H1 (cell line): ENCODE data around the gene STK11. TPM values are rescaled to one million over a fixed set of nuclear protein-coding genes. Genes with fewer than 3 reads are reported as not detected.

Source experiments
- CTCF ChIA-PET: fragments of 300-600 bp; sonication (Branson Sonifier 250); formaldehyde crosslinking; loops from one replicate; lab custom pipeline; 2021; ENCODE audit not compliant: partially characterized antibody; lab: Charles Lee
- POLR2A ChIA-PET: fragments of 300-600 bp; sonication (Branson Sonifier 250); formaldehyde crosslinking; loops from one replicate; lab custom pipeline; 2021; ENCODE audit warnings: inconsistent platforms; ENCODE audit not compliant: partially characterized antibody; lab: Charles Lee
- DNase-seq, 2 experiments: peaks; one replicate each; pipeline versions ENCODE4 v3.0.0 to v3.0.0-alpha.2; 2010 to 2022; ENCODE audit warnings: low spot score in 2 of 2, low read depth in 1 of 2, mixed read lengths in 1 of 2
- FAIRE-seq: peaks from 2 replicates; lab custom pipeline; 2011; peaks lifted over from hg19 to GRCh38; lab: Jason Lieb, UNC
- H2AFZ ChIP-seq: 2 replicates; pipeline ENCODE4 v1.8.1; 2012; ENCODE audit warnings: low read length, inconsistent platforms
- H2AK5ac ChIP-seq: 2 replicates; pipeline ENCODE4 v1.6.1; 2013; ENCODE audit warnings: low read depth, low read length
- H2BK120ac ChIP-seq: replicated peaks from 2 replicates; pipeline ENCODE3; 2013; ENCODE audit warnings: low read depth, low read length, inconsistent platforms
- H2BK12ac ChIP-seq: 2 replicates; pipeline ENCODE4 v1.6.1; 2013; ENCODE audit warnings: low read depth, low read length
- H2BK15ac ChIP-seq: 2 replicates; pipeline ENCODE4 v1.6.1; 2013; ENCODE audit warnings: low read length
- H2BK20ac ChIP-seq: 2 replicates; pipeline ENCODE4 v1.6.1; 2013; ENCODE audit warnings: low read length
- H2BK5ac ChIP-seq: 2 replicates; pipeline ENCODE4 v1.6.1; 2013; ENCODE audit warnings: low read depth, low read length
- H3K14ac ChIP-seq: 2 replicates; pipeline ENCODE4 v1.6.1; 2013; ENCODE audit warnings: inconsistent platforms; ENCODE audit not compliant: insufficient read length
- H3K18ac ChIP-seq: 2 replicates; pipeline ENCODE4 v1.6.1; 2013; ENCODE audit warnings: low read length; ENCODE audit errors: extremely low read depth
- H3K23ac ChIP-seq: 2 replicates; pipeline ENCODE4 v1.6.1; 2013; ENCODE audit warnings: inconsistent platforms; ENCODE audit not compliant: insufficient read length
- H3K23me2 ChIP-seq: 2 replicates; pipeline ENCODE4 v1.6.1; 2013; ENCODE audit warnings: low read depth, low read length
- H3K27ac ChIP-seq: 2 replicates; pipeline ENCODE4 v1.6.1; 2011; ENCODE audit warnings: low read depth, low read length, inconsistent platforms
- H3K27me3 ChIP-seq, 4 experiments: replicated peaks in 1 of 4; 1 replicate in 1 of 4; 2 replicates in 3 of 4; pipeline versions ENCODE4 v1.6.1 to v1.8.1; 2011 to 2013; ENCODE audit warnings: low read length in 3 of 4, mild to moderate bottlenecking in 3 of 4, inconsistent platforms in 2 of 4, mixed read lengths in 2 of 4, moderate library complexity in 1 of 4; ENCODE audit not compliant: control insufficient read depth in 3 of 4, insufficient read depth in 3 of 4; ENCODE audit errors: extremely low read depth in 1 of 4
- H3K36me3 ChIP-seq, 4 experiments: 2 replicates each; pipeline versions ENCODE4 v1.6.1 to v1.8.1; 2011 to 2013; ENCODE audit warnings: mild to moderate bottlenecking in 4 of 4, low read length in 3 of 4, moderate library complexity in 2 of 4, control low read depth in 1 of 4, inconsistent platforms in 1 of 4; ENCODE audit not compliant: insufficient read depth in 4 of 4, control insufficient read depth in 2 of 4
- H3K4ac ChIP-seq: replicated peaks from 2 replicates; pipeline ENCODE3; 2013; ENCODE audit warnings: low read length, low read depth, mixed read lengths, inconsistent platforms; ENCODE audit not compliant: insufficient read length
- H3K4me1 ChIP-seq, 4 experiments: replicated peaks in 1 of 4; 1 replicate in 1 of 4; 2 replicates in 3 of 4; pipeline versions ENCODE4 v1.6.1 to v1.8.1; 2011 to 2013; ENCODE audit warnings: low read length in 3 of 4, inconsistent platforms in 2 of 4, mixed read lengths in 1 of 4; ENCODE audit not compliant: insufficient read depth in 4 of 4, control insufficient read depth in 3 of 4
- H3K4me2 ChIP-seq, 2 experiments: 2 replicates each; pipeline versions ENCODE4 v1.6.1 to v1.8.1; 2011 to 2013; ENCODE audit warnings: low read depth in 2 of 2, low read length in 2 of 2, control low read depth in 1 of 2, inconsistent platforms in 1 of 2, mild to moderate bottlenecking in 1 of 2; ENCODE audit not compliant: insufficient read depth in 1 of 2
- H3K4me3 ChIP-seq, 4 experiments: fragments of 200-600, 300-600 bp in 1 of 4; sonication (generic), shearing (Covaris generic), sonication (Bioruptor Twin) in 1 of 4; 2 replicates each; pipeline versions ENCODE4 v1.5.1 to v1.8.1; 2011 to 2016; ENCODE audit warnings: low read length in 4 of 4, low read depth in 3 of 4, control low read depth in 2 of 4, inconsistent platforms in 2 of 4, mild to moderate bottlenecking in 2 of 4, mixed read lengths in 1 of 4, moderate library complexity in 1 of 4; ENCODE audit not compliant: insufficient read depth in 2 of 4; ENCODE audit errors: extremely low read depth in 1 of 4
- H3K56ac ChIP-seq: replicated peaks from 2 replicates; pipeline ENCODE3; 2013; ENCODE audit warnings: low read depth, mild to moderate bottlenecking, mixed read lengths, low read length, inconsistent platforms; ENCODE audit not compliant: insufficient read length
- H3K79me1 ChIP-seq: 2 replicates; pipeline ENCODE4 v1.6.1; 2013; ENCODE audit warnings: low read depth, low read length, control low read depth
- H3K79me2 ChIP-seq, 2 experiments: 2 replicates each; pipeline versions ENCODE4 v1.6.1 to v1.8.1; 2012 to 2013; ENCODE audit warnings: low read length in 2 of 2, mild to moderate bottlenecking in 2 of 2, inconsistent platforms in 1 of 2; ENCODE audit not compliant: insufficient read depth in 2 of 2, control insufficient read depth in 1 of 2
- H3K9ac ChIP-seq, 4 experiments: replicated peaks in 1 of 4; 1 replicate in 1 of 4; 2 replicates in 3 of 4; pipeline versions ENCODE4 v1.6.1 to v1.8.1; 2011 to 2013; ENCODE audit warnings: low read depth in 3 of 4, low read length in 3 of 4, control low read depth in 2 of 4, mild to moderate bottlenecking in 2 of 4, moderate library complexity in 2 of 4, inconsistent platforms in 1 of 4; ENCODE audit errors: extremely low read depth in 1 of 4
- H3K9me3 ChIP-seq, 2 experiments: 2 replicates each; pipeline versions ENCODE4 v1.6.1 to v1.8.1; 2012 to 2013; ENCODE audit warnings: mild to moderate bottlenecking in 2 of 2, moderate library complexity in 2 of 2, control low read depth in 1 of 2, inconsistent platforms in 1 of 2, low read depth in 1 of 2, low read length in 1 of 2, mixed read lengths in 1 of 2; ENCODE audit not compliant: insufficient read depth in 2 of 2
- H4K20me1 ChIP-seq, 2 experiments: replicated peaks in 1 of 2; 2 replicates each; pipeline versions ENCODE3 to v1.8.1; 2011 to 2013; ENCODE audit warnings: inconsistent platforms in 2 of 2, low read length in 2 of 2, mild to moderate bottlenecking in 1 of 2; ENCODE audit not compliant: insufficient read depth in 2 of 2, control insufficient read depth in 1 of 2
- H4K5ac ChIP-seq: 2 replicates; pipeline ENCODE4 v1.6.1; 2013; ENCODE audit warnings: low read length, low read depth, mixed read lengths, inconsistent platforms; ENCODE audit not compliant: insufficient read length
- H4K8ac ChIP-seq: 2 replicates; pipeline ENCODE4 v1.8.0; 2013; ENCODE audit warnings: mild to moderate bottlenecking, moderate library complexity, low read length, inconsistent platforms; ENCODE audit not compliant: insufficient read depth; ENCODE audit errors: extremely low read depth
- H4K91ac ChIP-seq: replicated peaks from 2 replicates; pipeline ENCODE3; 2013; ENCODE audit warnings: low read length, mixed read lengths, inconsistent platforms; ENCODE audit not compliant: insufficient read length
- CREB1 ChIP-seq: IDR thresholded peaks from 2 replicates; pipeline ENCODE4 v1.6.1; 2012; ENCODE audit warnings: inconsistent platforms
- CTCF ChIP-seq, 3 experiments: IDR thresholded peaks; 1 replicate in 2 of 3; 2 replicates in 1 of 3; pipeline versions ENCODE4 v1.5.1 to v1.6.1; 2011; ENCODE audit warnings: low read length in 3 of 3, mild to moderate bottlenecking in 3 of 3, inconsistent platforms in 2 of 3, low read depth in 1 of 3, moderate library complexity in 1 of 3; ENCODE audit not compliant: insufficient read depth in 1 of 3; ENCODE audit errors: control extremely low read depth in 1 of 3
- EGR1 ChIP-seq: IDR thresholded peaks from 2 replicates; pipeline ENCODE4 v1.6.1; 2011; ENCODE audit warnings: low read depth, low read length, borderline replicate concordance
- EP300 ChIP-seq, 2 experiments: IDR thresholded peaks; 1 replicate in 1 of 2; 2 replicates in 1 of 2; pipeline ENCODE4 v1.6.1; 2011 to 2012; ENCODE audit warnings: low read depth in 2 of 2, low read length in 2 of 2, mild to moderate bottlenecking in 2 of 2, borderline replicate concordance in 1 of 2, inconsistent platforms in 1 of 2, moderate library complexity in 1 of 2
- PHF8 ChIP-seq: fragments of 200-600 bp; sonication (generic); conservative IDR thresholded peaks from 2 replicates; pipeline ENCODE4 v1.7.1; 2012; ENCODE audit warnings: low read depth, mild to moderate bottlenecking, inconsistent platforms, low read length, moderate library complexity
- POLR2A ChIP-seq, 2 experiments: IDR thresholded peaks; 1 replicate in 1 of 2; 2 replicates in 1 of 2; pipeline ENCODE4 v1.6.1; 2011; ENCODE audit warnings: low read depth in 2 of 2, low read length in 2 of 2, mild to moderate bottlenecking in 2 of 2; ENCODE audit errors: control extremely low read depth in 1 of 2
- POLR2AphosphoS5 ChIP-seq: IDR thresholded peaks from 2 replicates; pipeline ENCODE4 v1.6.1; 2011; ENCODE audit warnings: low read depth, low read length
- TAF1 ChIP-seq: IDR thresholded peaks from 2 replicates; pipeline ENCODE4 v1.6.1; 2011; ENCODE audit warnings: mild to moderate bottlenecking, low read depth, low read length
- YY1 ChIP-seq: IDR thresholded peaks from 2 replicates; pipeline ENCODE4 v1.6.1; 2011; ENCODE audit warnings: low read depth, mild to moderate bottlenecking, low read length
- WGBS, 2 experiments: shearing (Covaris generic) in 1 of 2; methylation state at CpG; one replicate each; pipeline versions ENCODE4 v1.1.6 to v1.1.7; 2013 to 2015; ENCODE audit warnings: low lambda C conversion rate in 2 of 2, mixed read lengths in 2 of 2, inconsistent platforms in 1 of 2, low coverage in 1 of 2, missing lambda C conversion rate in 1 of 2; ENCODE audit not compliant: insufficient replicate concordance in 2 of 2, insufficient coverage in 1 of 2, insufficient read length in 1 of 2; ENCODE audit errors: extremely low coverage in 1 of 2, missing lambda C conversion rate in 1 of 2; 5-methylcytosine and 5-hydroxymethylcytosine counted together
- polyA plus RNA-seq, 7 experiments: library from polyadenylated mRNA; depleted of rRNA in 3 of 7; stranded (reverse) in 5 of 7; unstranded in 2 of 7; fragments of >200 nt in 5 of 7; fragments of 200-250 nt in 2 of 7; gene quantifications; 1 replicate in 5 of 7; 2 replicates in 1 of 7; 4 replicates in 1 of 7; pipeline versions ENCODE4 v1.2.1 to v1.2.3, GENCODE V29; 2011 to 2013; ENCODE audit warnings: missing spikeins in 2 of 7, mixed read lengths in 2 of 7
- total RNA-seq: library from RNA; stranded (reverse); fragmentation: NEBNext Ultra II Directional; extraction: Animal tissue kit (Norgen Biotek cat#: 25700); gene quantifications from 2 replicates; pipeline ENCODE4 v1.2.1, GENCODE V29; 2021

The STK11 gene
- total and polyA plus RNA-seq, 2 of the 8 experiments (the other 6 are each of a cell fraction or from before 2014, with no cell fraction given): 45.3 to 70.7 TPM

DNA sequence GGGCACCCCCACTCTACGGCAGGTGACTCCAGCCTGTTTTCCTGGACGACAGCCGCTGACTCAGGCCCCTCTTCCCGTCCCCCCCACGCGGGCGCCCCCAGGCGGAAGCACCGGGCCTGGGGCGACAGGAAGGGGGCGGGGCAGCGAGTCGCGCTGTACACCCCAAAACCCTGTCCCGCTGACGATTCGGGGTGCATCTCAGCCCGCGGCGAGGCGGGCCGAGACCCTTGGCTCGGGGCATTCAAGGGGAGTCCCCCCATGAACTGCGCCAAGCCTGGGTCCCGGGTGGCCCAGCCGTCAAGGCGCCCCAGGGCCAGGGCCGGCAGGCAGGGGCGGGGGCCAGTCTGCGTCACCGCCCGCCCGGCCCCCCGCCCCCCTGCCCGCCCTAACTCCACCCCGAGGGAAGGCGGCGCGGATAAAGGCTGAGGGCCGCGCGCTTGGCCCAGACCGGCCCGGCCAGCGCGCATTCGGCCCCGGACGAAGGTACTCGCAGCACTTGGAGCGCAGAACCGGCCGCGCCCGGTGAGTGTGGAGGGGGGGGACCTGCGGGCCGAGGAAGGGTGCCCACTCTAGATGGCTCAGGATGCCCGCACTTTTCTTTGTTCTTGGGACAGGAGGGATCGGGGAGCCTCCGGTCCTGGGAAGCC, 42.7 kb downstream of the STK11 start, which contains the start of gene MIDN:
Gene MIDN, plus strand, starts transcription at position 445 of the 647 bp plus-strand sequence. CDS start 1,714 bp downstream, outside the sequence.
- Histone ChIP-seq H3K27me3 (no peaks in the 10 kb centered on the region), H3K23ac (no peak within 1 kb of the TSS), H3K79me1 (0 out of 2 replicates have a peak, but pooled peaks cover 5% of the 10 kb centered on the region), H3K23me2 (peaks cover 2% of the 10 kb centered on the region; the same call in 1 of the 2 replicates), H4K91ac (peak within 1 kb of the TSS; percentile 81), H4K8ac (peak within 1 kb of the TSS; percentile 98), H4K5ac (peak within 1 kb of the TSS; percentile 94), H3K9me3 (no peaks in the 10 kb centered on the region), H2BK15ac (peak within 1 kb of the TSS; percentile 72; the same call in 1 of the 2 replicates), H3K9ac (peak within 1 kb of the TSS; percentile 63 to 89 (median 82)), H3K4me1 (peaks cover 0 to 29% (median 13%) of the 10 kb centered on the region in 4 experiments; a peak in 6 of 7 replicates), H3K4ac (peak within 1 kb of the TSS; percentile 85), H2BK12ac (0 out of 2 replicates have a peak within 1 kb of the TSS, but pooled peaks have one; percentile 17), H2AFZ (no peak within 1 kb of the TSS), H3K56ac (peak within 1 kb of the TSS; percentile 86), H2BK20ac (no peak within 1 kb of the TSS), H3K4me2 (peak within 1 kb of the TSS; percentile 42 to 79), H3K14ac (peak within 1 kb of the TSS; percentile 90), H3K79me2 (peaks cover 9 to 28% of the 10 kb centered on the region in 2 experiments), H3K36me3 (peaks cover 3 to 23% (median 11%) of the 10 kb centered on the region in 4 experiments; a peak in 4 of 8 replicates), H2AK5ac (peak within 1 kb of the TSS; percentile 90; the same call in 1 of the 2 replicates), H2BK5ac (peak within 1 kb of the TSS; percentile 93), H4K20me1 (peaks cover 7 to 10% of the 10 kb centered on the region in 2 experiments), H2BK120ac (no peak within 1 kb of the TSS), H3K27ac (peak within 1 kb of the TSS; percentile 94), H3K4me3 (peak within 1 kb of the TSS; percentile 63 to 95 (median 68)), H3K18ac (peak within 1 kb of the TSS; percentile 93)
- DNase-seq (peak in 1 of 2 experiments; percentile 91), FAIRE-seq (no peak)
- ChIA-PET CTCF (no interaction called here), POLR2A (interaction anchor here (0.7 to 14.3 kb wide), 7 partner anchors 10 to 221 kb away, joined by 3 to 456 read pairs (median 4); partner anchors contain the start of genes CBARP, CIRBP, CNN2 and FAM174C)
- WGBS, 2 experiments: 1% methylated on average over 30 of the region's 60 CpGs; no CpG with 5 or more reads in 1 of the 2 experiments
- TF ChIP-seq POLR2A (IDR thresholded peaks at IDR 0.05; ENCODE audit: control extremely low read depth in 1 of 2, low read depth in 2 of 2, low read length in 2 of 2): peak in 1 of 2 experiments; percentile 89; a peak in 2 of 3 replicates
- peak; percentile 61 for TF ChIP-seq CREB1
- peak; percentile 88 for TF ChIP-seq POLR2AphosphoS5
- peak; percentile 39 to 43 (median 43) for TF ChIP-seq CTCF (IDR thresholded peaks at IDR 0.05; ENCODE audit: control extremely low read depth in 1 of 3, insufficient read depth in 1 of 3, low read depth in 1 of 3, low read length in 3 of 3)
- 0 out of 2 replicates have a peak, but pooled peaks have one; percentile 36 for TF ChIP-seq EGR1
- TF ChIP-seq EP300 (IDR thresholded peaks at IDR 0.05; ENCODE audit: borderline replicate concordance in 1 of 2, low read depth in 2 of 2, low read length in 2 of 2): no peak
- TF ChIP-seq TAF1: peak; percentile 77
- no peak for TF ChIP-seq YY1
- peak; percentile 97 for TF ChIP-seq PHF8
